ENCODE results near the gene C1QTNF9B.

Gene C1QTNF9B

GRCh38 chr13:23859455-23859854, 37.8 kb downstream of the C1QTNF9B start:
- Histone ChIP-seq H3K79me2 (ENCODE audit: control insufficient read depth, low read length) (no peaks in the 10 kb centered on the region), H4K20me1 (ENCODE audit: control insufficient read depth, insufficient read depth, low read depth, low read length) (no peaks in the 10 kb centered on the region), H3K27me3 (ENCODE audit: control insufficient read depth, low read length) (no peaks in the 10 kb centered on the region), H3K36me3 (ENCODE audit: control insufficient read depth, low read length) (no peaks in the 10 kb centered on the region), H3K27ac (ENCODE audit: low read depth, low read length) (no peak overlapping the region), H3K4me3 (ENCODE audit: low read length) (no peak overlapping the region), H3K4me2 (ENCODE audit: low read length) (no peak overlapping the region), H3F3A (ENCODE audit: control insufficient read depth, insufficient read depth) (no peaks in the 10 kb centered on the region), H3K4me1 (ENCODE audit: control insufficient read depth, low read length) (peaks cover 5% of the 10 kb centered on the region; the same call in 1 of the 2 replicates), H3K9me3 (ENCODE audit: control insufficient read depth, insufficient read depth, low read length) (no peaks in the 10 kb centered on the region), H3K9me2 (replicated peaks; ENCODE audit: control insufficient read depth, low read length) (no peaks in the 10 kb centered on the region)
- TF ChIP-seq CTCF (IDR thresholded peaks at IDR 0.05; ENCODE audit: low read depth, low read length, poor library complexity, severe bottlenecking) (no peak), EZH2phosphoT487 (IDR thresholded peaks at IDR 0.05; ENCODE audit: borderline replicate concordance, low read length) (no peak)

- Histone ChIP-seq H3K4me1 (ENCODE audit: control insufficient read depth, low read length) (peaks cover 5% of the 10 kb centered on the region; the same call in 1 of the 2 replicates), H3K4me2 (ENCODE audit: low read length) (no peak overlapping the region), H3K79me2 (ENCODE audit: control insufficient read depth, low read length) (no peaks in the 10 kb centered on the region), H3K36me3 (ENCODE audit: control insufficient read depth, low read length) (no peaks in the 10 kb centered on the region), H3F3A (ENCODE audit: control insufficient read depth, insufficient read depth) (no peaks in the 10 kb centered on the region), H3K27ac (ENCODE audit: low read depth, low read length) (no peak overlapping the region), H3K9me2 (replicated peaks; ENCODE audit: control insufficient read depth, low read length) (no peaks in the 10 kb centered on the region), H3K9me3 (ENCODE audit: control insufficient read depth, insufficient read depth, low read length) (no peaks in the 10 kb centered on the region), H4K20me1 (ENCODE audit: control insufficient read depth, insufficient read depth, low read depth, low read length) (no peaks in the 10 kb centered on the region), H3K4me3 (ENCODE audit: low read length) (no peak overlapping the region), H3K27me3 (ENCODE audit: control insufficient read depth, low read length) (no peaks in the 10 kb centered on the region)
- TF ChIP-seq CTCF (IDR thresholded peaks at IDR 0.05; ENCODE audit: low read depth, low read length, poor library complexity, severe bottlenecking), result no peak
- TF ChIP-seq EZH2phosphoT487 (IDR thresholded peaks at IDR 0.05; ENCODE audit: borderline replicate concordance, low read length), result no peak
Observed at GRCh38 chr13:23858546-23858945, 38.8 kb downstream of the C1QTNF9B start.

GRCh38 chr13:23856008-23856750, 41.1 kb downstream of the C1QTNF9B start:
- no peaks in the 10 kb centered on the region for H3K9me2 ChIP-seq (replicated peaks; ENCODE audit: control insufficient read depth, low read length)
- H3K4me1 ChIP-seq (ENCODE audit: control insufficient read depth, low read length), result peaks cover 5% of the 10 kb centered on the region; the same call in 1 of the 2 replicates
- H3K4me3 ChIP-seq (ENCODE audit: low read length), result no peak overlapping the region
- H3K36me3 ChIP-seq (ENCODE audit: control insufficient read depth, low read length), result no peaks in the 10 kb centered on the region
- TF ChIP-seq CTCF (IDR thresholded peaks at IDR 0.05; ENCODE audit: low read depth, low read length, poor library complexity, severe bottlenecking), result no peak
- TF ChIP-seq EZH2phosphoT487 (IDR thresholded peaks at IDR 0.05; ENCODE audit: borderline replicate concordance, low read length), result no peak
- no peak overlapping the region for H3K4me2 ChIP-seq (ENCODE audit: low read length)
- H3K27me3 ChIP-seq (ENCODE audit: control insufficient read depth, low read length), result no peaks in the 10 kb centered on the region
- no peaks in the 10 kb centered on the region for H3F3A ChIP-seq (ENCODE audit: control insufficient read depth, insufficient read depth)
- no peak overlapping the region for H3K27ac ChIP-seq (ENCODE audit: low read depth, low read length)
- no peaks in the 10 kb centered on the region for H3K79me2 ChIP-seq (ENCODE audit: control insufficient read depth, low read length)
- no peaks in the 10 kb centered on the region for H4K20me1 ChIP-seq (ENCODE audit: control insufficient read depth, insufficient read depth, low read depth, low read length)
- H3K9me3 ChIP-seq (ENCODE audit: control insufficient read depth, insufficient read depth, low read length), result no peaks in the 10 kb centered on the region

Data from DOHH2 (cell line).